Measurements from ENCODE around the gene ST6GALNAC3.

The ST6GALNAC3 gene

GRCh38 chr1:76288758-76289483 lies 214.4 kb downstream of the ST6GALNAC3 start:
- DNase-seq (ENCODE audit: low spot score): no peak

GRCh38 chr1:76289692-76290091 lies 215.1 kb downstream of the ST6GALNAC3 start:
- DNase-seq (ENCODE audit: low spot score): no peak

DNA sequence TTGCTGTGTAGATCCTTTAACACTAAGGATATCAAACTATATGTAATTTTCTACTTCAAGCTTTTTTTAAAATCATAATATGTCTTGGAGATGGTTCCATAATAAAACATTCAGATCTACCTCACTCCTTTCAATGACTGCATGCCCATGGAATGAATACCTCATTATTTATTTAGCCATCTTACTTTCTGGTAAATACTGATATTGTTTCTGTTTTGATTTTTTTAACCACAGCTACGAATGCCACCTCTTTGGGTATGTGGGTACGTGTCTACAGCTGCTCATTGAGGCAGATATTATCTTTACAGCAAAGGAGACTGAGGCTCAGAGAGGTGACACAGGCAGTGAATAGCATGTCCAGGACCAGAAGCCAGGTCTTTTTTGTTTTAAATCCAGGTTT lies 215.7 kb downstream of the ST6GALNAC3 start:
- DNase-seq (ENCODE audit: low spot score): no peak

- no peak for DNase-seq (ENCODE audit: low spot score)
Measured at GRCh38 chr1:76291191-76291590, 216.6 kb downstream of the ST6GALNAC3 start.

DNA sequence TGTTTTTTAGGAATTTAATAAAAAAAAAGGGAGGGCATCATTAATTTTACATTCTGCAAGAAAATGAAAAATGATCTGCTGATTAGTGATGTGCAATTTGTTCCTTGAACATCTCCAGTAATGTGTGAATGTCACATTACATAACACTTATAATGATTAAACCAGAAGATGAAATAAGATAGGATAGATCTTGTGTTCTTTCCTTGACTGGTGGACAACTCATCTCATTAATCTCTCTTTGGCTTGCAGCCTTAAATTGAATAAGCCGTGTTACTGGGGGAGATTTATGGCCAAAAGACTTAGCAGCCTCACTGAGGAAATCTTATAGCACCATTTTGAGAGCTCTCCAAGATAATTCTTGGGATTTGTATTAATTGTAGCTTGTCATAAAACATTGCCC lies 217.2 kb downstream of the ST6GALNAC3 start:
- no peak for DNase-seq (ENCODE audit: low spot score)

DNA sequence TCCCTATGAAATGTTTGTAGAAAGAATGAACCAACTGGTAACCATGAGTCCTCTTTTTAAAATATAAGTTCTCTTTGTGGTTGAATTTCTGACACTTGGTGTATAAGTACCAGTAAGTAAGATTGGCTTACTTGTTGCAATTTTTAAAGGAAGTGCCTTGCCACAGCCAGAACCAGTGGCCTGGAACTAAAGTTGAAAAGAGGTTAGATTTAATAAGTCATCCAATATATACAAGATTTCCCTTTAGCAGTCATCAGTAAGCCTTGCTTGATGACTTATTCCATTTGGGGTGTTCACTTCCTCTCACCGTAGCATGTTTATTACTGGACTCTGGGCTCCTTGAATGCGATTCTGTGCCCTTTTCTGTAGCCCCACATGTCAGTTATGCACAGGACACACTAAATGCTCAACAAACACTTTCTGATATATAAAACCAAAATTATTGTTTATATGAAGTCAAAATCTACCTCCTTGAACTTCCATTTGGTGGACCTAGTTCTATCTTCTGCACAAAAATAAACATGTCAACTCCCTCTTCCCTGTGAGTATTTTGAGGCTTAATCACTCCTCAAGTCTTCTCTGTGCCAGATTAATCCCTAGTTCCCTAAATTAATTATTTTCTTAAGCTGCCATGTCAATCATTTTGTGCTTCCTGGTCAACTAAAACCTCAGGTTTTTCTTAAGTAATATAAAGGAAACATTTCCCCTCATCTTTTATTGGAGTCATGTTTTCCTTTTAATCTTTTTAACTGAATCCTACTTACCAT lies 218.1 kb downstream of the ST6GALNAC3 start:
- no peak for DNase-seq (ENCODE audit: low spot score)

- no peak for DNase-seq (ENCODE audit: low spot score)
Measured at GRCh38 chr1:76293831-76294230, 219.3 kb downstream of the ST6GALNAC3 start.

GRCh38 chr1:76294482-76295194 lies 220.1 kb downstream of the ST6GALNAC3 start:
- no peak for DNase-seq (ENCODE audit: low spot score)

- DNase-seq (ENCODE audit: low spot score): no peak
Measured at GRCh38 chr1:76298399-76298798, 223.9 kb downstream of the ST6GALNAC3 start.

GRCh38 chr1:76299036-76299435 lies 224.5 kb downstream of the ST6GALNAC3 start:
- DNase-seq (ENCODE audit: low spot score): no peak

- DNase-seq (ENCODE audit: low spot score): no peak
Measured at GRCh38 chr1:76300556-76300955, 226.0 kb downstream of the ST6GALNAC3 start.

GRCh38 chr1:76302711-76303339 lies 228.3 kb downstream of the ST6GALNAC3 start:
- no peak for DNase-seq (ENCODE audit: low spot score)

GRCh38 chr1:76303340-76303717 lies 228.8 kb downstream of the ST6GALNAC3 start:
- DNase-seq (ENCODE audit: low spot score): no peak

DNA sequence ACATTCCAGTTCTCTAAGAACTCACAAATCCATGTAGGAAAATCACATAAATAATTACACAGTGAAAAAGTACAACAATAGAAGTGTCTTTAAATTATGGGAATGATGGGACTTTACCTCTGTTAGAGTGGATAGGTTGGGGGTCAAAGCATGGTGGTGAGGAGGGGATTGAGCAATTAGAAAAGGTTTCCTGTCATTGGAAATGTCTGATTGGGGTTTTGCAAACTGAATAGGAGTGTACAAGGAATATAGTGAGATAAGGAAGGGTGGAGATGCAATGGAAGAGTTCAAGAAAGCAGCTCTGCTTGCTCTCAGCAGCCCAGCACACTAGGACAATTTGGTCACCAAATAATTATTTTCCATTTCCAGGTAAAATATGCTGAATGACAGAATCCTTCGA lies 238.8 kb downstream of the ST6GALNAC3 start:
- no peak for DNase-seq (ENCODE audit: low spot score)

GRCh38 chr1:76314730-76315129 lies 240.2 kb downstream of the ST6GALNAC3 start:
- DNase-seq (ENCODE audit: low spot score): no peak

DNA sequence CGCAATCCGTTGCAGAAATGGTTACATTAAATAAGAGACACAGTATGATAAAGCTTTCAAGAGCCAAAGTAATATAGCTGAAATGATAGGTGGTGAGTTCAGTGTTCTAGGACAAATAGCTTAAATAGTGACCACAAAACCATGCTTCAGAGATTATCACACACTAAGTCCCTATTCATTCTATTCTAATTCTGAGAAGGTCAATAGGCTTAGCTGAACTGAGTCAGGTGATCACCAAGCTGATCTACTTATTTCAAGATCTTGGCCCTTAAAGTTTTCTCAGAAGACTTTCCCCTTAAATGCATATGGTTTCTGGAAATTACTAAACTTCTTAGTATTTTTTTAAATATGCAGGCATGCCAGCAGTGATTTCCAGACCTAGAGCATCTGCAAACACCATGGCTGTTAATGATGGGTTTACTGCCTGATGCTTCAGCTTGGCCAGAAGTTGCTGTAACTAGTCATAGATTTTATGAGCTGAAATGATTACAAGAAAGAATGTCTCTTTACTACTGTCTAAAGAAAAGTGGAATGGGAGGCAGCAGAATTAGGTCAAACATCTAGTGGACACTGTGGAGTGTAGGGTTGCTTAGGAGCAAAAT lies 242.9 kb downstream of the ST6GALNAC3 start:
- no peak for DNase-seq (ENCODE audit: low spot score)

GRCh38 chr1:76330991-76331603 lies 256.6 kb downstream of the ST6GALNAC3 start:
- DNase-seq (ENCODE audit: low spot score): peak; percentile 44

DNA sequence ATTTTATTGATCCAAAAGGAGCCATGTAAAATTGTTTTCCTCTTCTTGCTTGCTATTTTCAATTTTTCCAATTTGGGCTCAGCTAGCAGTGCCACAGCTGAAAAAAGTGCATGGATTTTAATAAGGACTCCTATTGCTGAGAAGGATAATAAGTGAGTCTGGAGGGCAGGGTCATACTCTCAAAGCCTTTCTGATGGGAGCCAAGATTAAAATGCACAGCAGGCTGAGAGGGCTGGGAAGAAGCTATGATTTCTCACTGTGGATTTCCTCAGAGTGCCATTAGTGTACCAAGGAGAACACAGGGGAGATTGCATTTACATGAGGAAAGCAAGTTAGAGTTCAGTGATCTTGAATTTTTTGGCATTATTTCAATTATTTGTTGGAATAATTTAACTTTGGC lies 261.3 kb downstream of the ST6GALNAC3 start:
- no peak for DNase-seq (ENCODE audit: low spot score)

- no peak for DNase-seq (ENCODE audit: low spot score)
Measured at GRCh38 chr1:76336931-76337371, 262.4 kb downstream of the ST6GALNAC3 start.

GRCh38 chr1:76337542-76338219 lies 263.1 kb downstream of the ST6GALNAC3 start:
- DNase-seq (ENCODE audit: low spot score): no peak

GRCh38 chr1:76340056-76340455 lies 265.5 kb downstream of the ST6GALNAC3 start:
- no peak for DNase-seq (ENCODE audit: low spot score)

Data from hematopoietic multipotent progenitor cell treated with erythropoietin and hydrocortisone succinate and interleukin-3 and kit ligand, for 15 days (in vitro differentiated cells).